Thoracic aorta (tissue), 2 donors: Measurements from ENCODE around the gene DSG4. TPM values are rescaled to one million over a fixed set of nuclear protein-coding genes. Genes with fewer than 3 reads are reported as not detected.
"Not testable (repeated sequence)": the region's sequence is repeated elsewhere in the genome, so short reads cannot be mapped to it uniquely, and the experiment has no call there.

Source experiments
- ATAC-seq: fragments of 150-250 bp; one replicate; pipeline ENCODE4 v1.8.0; 2017; ENCODE audit warnings: low read depth; ENCODE audit not compliant: insufficient number of reproducible peaks, low FRiP score
- DNase-seq: peaks from one replicate; pipeline ENCODE4 v3.0.0-alpha.2; 2020; ENCODE audit warnings: low spot score
- H3K27ac ChIP-seq, 2 donors: fragments of 200-600 bp; sonication (generic); 1 replicate in 1 of 2; 2 replicates in 1 of 2; pipeline ENCODE4 v1.5.1; 2016; ENCODE audit warnings: mild to moderate bottlenecking in 2 of 2, moderate library complexity in 2 of 2
- H3K27me3 ChIP-seq: fragments of 200-600 bp; sonication (generic); replicated peaks from 2 replicates; pipeline ENCODE4 v1.6.0; 2016; ENCODE audit warnings: mild to moderate bottlenecking; ENCODE audit not compliant: insufficient read depth
- H3K36me3 ChIP-seq: fragments of 200-600 bp; sonication (generic); one replicate; pipeline ENCODE4 v1.5.1; 2016
- H3K4me1 ChIP-seq, 2 donors: fragments of 200-600 bp; sonication (generic); 1 replicate in 1 of 2; 2 replicates in 1 of 2; pipeline versions ENCODE4 v1.5.1 to v1.6.0; 2016; ENCODE audit warnings: low read depth in 2 of 2, mild to moderate bottlenecking in 1 of 2; ENCODE audit not compliant: control insufficient read depth in 1 of 2
- H3K4me3 ChIP-seq: fragments of 200-600 bp; sonication (generic); 2 replicates; pipeline ENCODE4 v1.5.1; 2016; ENCODE audit warnings: mild to moderate bottlenecking
- H3K9me3 ChIP-seq: fragments of 200-600 bp; sonication (generic); 2 replicates; pipeline ENCODE4 v1.5.1; 2016
- total RNA-seq, 2 donors: library from RNA; depleted of rRNA; stranded (reverse); fragments of >200 nt; gene quantifications; one replicate each; pipeline versions ENCODE4 v1.1.0 to v1.2.3, GENCODE V29; 2016
- TF ChIP-seq, protein P1 (sequence below): fragments of 200-600 bp; sonication (generic); IDR thresholded peaks from one replicate; pipeline ENCODE4 v1.5.1; 2019; ENCODE audit warnings: antibody characterized with exemption

The DSG4 gene
- total RNA-seq = not detected

DNA sequence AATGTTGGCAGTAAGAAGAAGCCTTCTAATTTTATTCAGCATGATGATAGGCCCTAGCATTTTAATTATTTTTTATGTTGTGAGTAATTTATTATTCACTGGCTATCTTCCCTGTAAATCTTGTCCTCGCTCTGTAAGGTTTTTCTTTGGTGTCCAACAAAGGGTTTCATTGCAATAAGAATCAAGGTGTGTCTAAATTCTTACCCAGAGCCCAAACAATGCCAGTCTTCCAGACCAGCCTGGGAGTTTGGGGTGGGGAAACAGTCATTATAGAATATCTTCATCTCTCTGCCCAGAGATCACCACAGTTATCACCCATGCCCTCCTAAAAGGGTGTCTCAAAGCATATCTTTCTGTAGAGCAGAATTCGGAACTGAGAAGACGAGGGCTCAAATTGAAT lies at the start of gene DSG4:
Gene DSG4 (plus strand): TSS at position 301 of the 400 bp plus-strand sequence. CDS start 135 bp downstream, outside the sequence.
- TF ChIP-seq, protein P1, sequence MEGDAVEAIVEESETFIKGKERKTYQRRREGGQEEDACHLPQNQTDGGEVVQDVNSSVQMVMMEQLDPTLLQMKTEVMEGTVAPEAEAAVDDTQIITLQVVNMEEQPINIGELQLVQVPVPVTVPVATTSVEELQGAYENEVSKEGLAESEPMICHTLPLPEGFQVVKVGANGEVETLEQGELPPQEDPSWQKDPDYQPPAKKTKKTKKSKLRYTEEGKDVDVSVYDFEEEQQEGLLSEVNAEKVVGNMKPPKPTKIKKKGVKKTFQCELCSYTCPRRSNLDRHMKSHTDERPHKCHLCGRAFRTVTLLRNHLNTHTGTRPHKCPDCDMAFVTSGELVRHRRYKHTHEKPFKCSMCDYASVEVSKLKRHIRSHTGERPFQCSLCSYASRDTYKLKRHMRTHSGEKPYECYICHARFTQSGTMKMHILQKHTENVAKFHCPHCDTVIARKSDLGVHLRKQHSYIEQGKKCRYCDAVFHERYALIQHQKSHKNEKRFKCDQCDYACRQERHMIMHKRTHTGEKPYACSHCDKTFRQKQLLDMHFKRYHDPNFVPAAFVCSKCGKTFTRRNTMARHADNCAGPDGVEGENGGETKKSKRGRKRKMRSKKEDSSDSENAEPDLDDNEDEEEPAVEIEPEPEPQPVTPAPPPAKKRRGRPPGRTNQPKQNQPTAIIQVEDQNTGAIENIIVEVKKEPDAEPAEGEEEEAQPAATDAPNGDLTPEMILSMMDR = no peak
- Histone ChIP-seq H3K9me3 (no peaks in the 10 kb centered on the region), H3K4me1 (no peaks in the 10 kb centered on the region), H3K27me3 (no peaks in the 10 kb centered on the region), H3K36me3 (no peaks in the 10 kb centered on the region), H3K4me3 (no peak within 1 kb of the TSS), H3K27ac (no peak within 1 kb of the TSS)
- ATAC-seq = no peak
- DNase-seq = no peak

DNA sequence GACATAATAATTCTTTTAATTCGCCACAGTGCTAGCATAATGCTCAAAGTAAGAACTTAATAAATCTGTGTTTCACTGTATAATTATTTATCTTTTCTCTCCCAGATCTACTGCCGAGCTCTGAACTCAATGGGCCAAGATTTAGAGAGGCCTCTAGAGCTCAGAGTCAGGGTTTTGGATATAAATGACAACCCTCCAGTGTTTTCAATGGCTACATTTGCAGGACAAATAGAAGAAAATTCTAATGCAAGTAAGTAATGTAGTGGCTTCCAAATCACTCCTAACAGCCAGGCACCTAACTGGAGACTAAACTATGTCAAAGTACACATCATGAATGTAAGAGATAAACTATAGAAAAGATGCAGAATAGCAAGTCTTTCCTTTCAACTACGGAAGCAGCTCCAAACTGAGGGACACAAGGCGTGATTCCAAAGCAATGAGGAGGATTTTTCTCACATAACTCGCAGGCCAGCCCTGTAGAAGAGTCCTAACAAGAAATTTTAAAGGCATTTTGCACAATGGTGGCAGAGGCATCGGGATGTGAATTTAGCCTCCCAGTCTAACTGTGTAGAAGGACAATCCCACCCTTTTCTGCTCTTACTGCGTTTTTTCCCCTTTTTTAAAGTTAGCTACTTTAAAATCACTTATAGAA lies 46.7 kb upstream of the DSG4 start:
- Histone ChIP-seq H3K36me3 (no peaks in the 10 kb centered on the region), H3K9me3 (no peaks in the 10 kb centered on the region), H3K4me3 (no peak overlapping the region), H3K4me1 (no peaks in the 10 kb centered on the region), H3K27ac (no peak overlapping the region), H3K27me3 (no peaks in the 10 kb centered on the region)
- DNase-seq (no peak), ATAC-seq (no peak)
- TF ChIP-seq, protein P1 = no peak

DNA sequence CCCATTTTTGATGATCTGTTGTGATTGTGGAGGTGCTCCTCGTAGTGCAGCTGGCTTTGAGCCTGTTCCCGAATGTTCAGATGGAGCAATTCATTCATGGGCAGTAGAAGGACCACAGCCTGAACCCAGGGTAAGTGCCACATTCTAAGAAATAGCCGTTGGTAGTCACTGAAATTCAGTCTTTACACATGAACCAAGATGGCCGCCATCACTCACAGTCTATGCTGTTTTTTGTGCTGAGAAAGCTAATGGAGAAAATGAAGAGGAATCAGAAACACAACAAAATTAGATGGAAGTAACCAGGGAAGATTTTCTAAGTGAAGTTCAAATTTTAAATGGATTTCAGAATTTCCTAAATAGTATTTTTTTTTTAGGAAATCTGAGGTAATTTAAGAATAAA lies 33.1 kb upstream of the DSG4 start:
- TF ChIP-seq, protein P1 = no peak
- Histone ChIP-seq H3K9me3 (no peaks in the 10 kb centered on the region), H3K4me1 (no peaks in the 10 kb centered on the region), H3K4me3 (no peak overlapping the region), H3K27me3 (no peaks in the 10 kb centered on the region), H3K36me3 (no peaks in the 10 kb centered on the region), H3K27ac (no peak overlapping the region)
- no peak for ATAC-seq
- DNase-seq = no peak

GRCh38 chr18:31353336-31353735 lies 23.2 kb upstream of the DSG4 start:
- not testable (repeated sequence) for H3K9me3 ChIP-seq, H3K27me3 ChIP-seq, DNase-seq, H3K4me3 ChIP-seq, H3K27ac ChIP-seq, H3K4me1 ChIP-seq, H3K36me3 ChIP-seq, ATAC-seq

DNA sequence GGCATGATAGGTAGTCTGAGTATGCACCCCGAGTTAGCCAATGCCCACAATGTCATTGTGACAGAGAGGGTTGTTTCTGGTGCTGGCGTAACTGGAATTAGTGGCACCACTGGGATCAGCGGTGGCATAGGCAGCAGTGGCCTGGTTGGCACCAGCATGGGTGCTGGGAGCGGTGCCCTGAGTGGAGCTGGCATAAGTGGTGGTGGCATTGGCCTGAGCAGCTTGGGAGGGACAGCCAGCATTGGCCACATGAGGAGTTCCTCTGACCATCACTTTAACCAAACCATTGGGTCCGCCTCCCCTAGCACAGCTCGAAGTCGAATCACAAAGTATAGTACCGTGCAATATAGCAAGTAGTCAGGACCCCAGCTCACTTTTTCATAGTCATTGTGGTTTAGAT lies 21.6 kb upstream of the DSG4 start:
- TF ChIP-seq, protein P1 = no peak
- no peak overlapping the region for H3K27ac ChIP-seq
- H3K36me3 ChIP-seq = no peaks in the 10 kb centered on the region
- H3K9me3 ChIP-seq = no peaks in the 10 kb centered on the region
- no peaks in the 10 kb centered on the region for H3K27me3 ChIP-seq
- DNase-seq (no peak), ATAC-seq (no peak)
- H3K4me3 ChIP-seq = no peak overlapping the region
- no peaks in the 10 kb centered on the region for H3K4me1 ChIP-seq

DNA sequence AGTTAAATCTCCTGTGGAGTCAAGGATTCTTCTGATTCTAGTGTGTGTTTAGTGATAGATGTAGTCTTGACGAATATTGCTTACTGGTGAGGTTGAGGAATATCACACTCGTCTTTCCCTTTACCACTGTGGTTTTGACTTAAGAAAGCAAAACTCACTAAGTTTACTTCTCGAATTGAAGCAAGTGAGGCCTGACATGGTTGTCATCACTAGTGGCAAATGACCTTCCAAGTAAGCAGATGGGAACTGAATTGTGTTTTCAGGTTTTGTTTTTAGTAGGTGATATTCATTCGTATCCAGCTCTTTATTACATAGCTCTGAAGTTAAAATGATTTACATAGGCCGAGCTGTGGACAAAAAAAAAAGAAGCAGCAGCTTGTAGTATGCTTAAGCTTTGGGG lies 20.6 kb upstream of the DSG4 start:
- DNase-seq (no peak), ATAC-seq (no peak)
- no peaks in the 10 kb centered on the region for H3K4me1 ChIP-seq
- H3K27me3 ChIP-seq = no peaks in the 10 kb centered on the region
- TF ChIP-seq, protein P1 = no peak
- H3K27ac ChIP-seq = no peak overlapping the region
- no peaks in the 10 kb centered on the region for H3K36me3 ChIP-seq
- H3K4me3 ChIP-seq = no peak overlapping the region
- no peaks in the 10 kb centered on the region for H3K9me3 ChIP-seq
